K562 (cell line): ENCODE results near the gene PROK1. TPM values are rescaled to one million over a fixed set of nuclear protein-coding genes. Genes with fewer than 3 reads are reported as not detected.

Experiments used
- CBFA2T3 ChIP-seq: fragments of 450-650 bp; IDR thresholded peaks from 2 replicates; pipeline ENCODE4 v1.6.1; 2017
- COPS2 ChIP-seq: fragments of 450-650 bp; conservative IDR thresholded peaks from 2 replicates; pipeline ENCODE4 v1.6.1; 2016; ENCODE audit warnings: mild to moderate bottlenecking, moderate library complexity
- HSF4 ChIP-seq: fragments of 250-450 bp; sonication (Bioruptor Pico); IDR thresholded peaks from 2 replicates; pipeline ENCODE4 v2.1.2; 2022; ENCODE audit warnings: mild to moderate bottlenecking, moderate library complexity, borderline replicate concordance
- NCOA2 ChIP-seq, 2 experiments: fragments of 450-650 bp; IDR thresholded peaks; 2 replicates each; pipeline ENCODE4 v1.6.1; 2018; ENCODE audit warnings: mild to moderate bottlenecking in 2 of 2, moderate library complexity in 1 of 2; ENCODE audit not compliant: partially characterized antibody in 2 of 2
- NFE2L1 ChIP-seq: fragments of 450-650 bp; IDR thresholded peaks from 2 replicates; pipeline ENCODE4 v1.6.1; 2016; ENCODE audit warnings: missing genetic modification characterization, low read depth, mild to moderate bottlenecking, missing compliant biosample characterization, moderate library complexity, borderline replicate concordance
- PRDM10 ChIP-seq: fragments of 450-650 bp; IDR thresholded peaks from 2 replicates; pipeline ENCODE4 v1.6.1; 2018; ENCODE audit not compliant: partially characterized antibody
- TEAD4 ChIP-seq, 2 experiments: sonication (generic) in 1 of 2; formaldehyde crosslinking in 1 of 2; IDR thresholded peaks; 2 replicates each; pipeline versions ENCODE4 v1.6.1 to v1.8.0; 2012 to 2022; ENCODE audit warnings: borderline replicate concordance in 1 of 2, inconsistent platforms in 1 of 2, low read length in 1 of 2, mild to moderate bottlenecking in 1 of 2, missing genetic modification reagents in 1 of 2
- TGIF2 ChIP-seq: sonication (generic); formaldehyde crosslinking; IDR thresholded peaks from 2 replicates; pipeline ENCODE4 v1.8.1; 2022; ENCODE audit warnings: mild to moderate bottlenecking, missing genetic modification reagents, moderate library complexity
- ZNF146 ChIP-seq: IDR thresholded peaks from one replicate; pipeline ENCODE4 v1.6.1; 2018; ENCODE audit warnings: missing compliant biosample characterization; ENCODE audit not compliant: unreplicated experiment
- ZNF589 ChIP-seq: fragments of 200-800 bp; sonication (Bioruptor generic); IDR thresholded peaks from 2 replicates; pipeline ENCODE4 v1.6.1; 2016; ENCODE audit warnings: low read depth, missing genetic modification characterization, missing compliant biosample characterization
- polyA plus RNA-seq, 8 experiments: library from polyadenylated mRNA; depleted of rRNA in 4 of 8; stranded (reverse) in 5 of 8; unstranded in 3 of 8; fragments of >200 nt; fragmentation: Nextera tagmentation in 2 of 8; fragmentation: Illumina TruSeq in 1 of 8; extraction: Ambion mirVana in 2 of 8; extraction: Trizol in 1 of 8; gene quantifications; 2 replicates each; pipeline versions ENCODE4 v1.2.1 to v1.2.3, GENCODE V29; 2011 to 2014; ENCODE audit warnings: inconsistent platforms in 1 of 8, missing spikeins in 1 of 8
- total RNA-seq, 7 experiments: library from RNA; depleted of rRNA in 6 of 7; stranded (reverse); fragments of >200 nt in 6 of 7; fragmentation: Illumina TruSeq in 2 of 7; extraction: Trizol in 2 of 7; gene quantifications; 2 replicates each; pipeline versions ENCODE4 v1.2.1 to v1.2.3, GENCODE V29; 2011 to 2021; ENCODE audit warnings: low replicate concordance in 1 of 7
- TF ChIP-seq, protein P1 (sequence below): fragments of 450-650 bp; formaldehyde crosslinking; IDR thresholded peaks from 2 replicates; pipeline ENCODE4 v1.4.0; 2020; ENCODE audit warnings: mild to moderate bottlenecking, moderate library complexity
- TF ChIP-seq, protein P2 (sequence below): fragments of 250-450 bp; sonication (Bioruptor Pico); IDR thresholded peaks from 2 replicates; pipeline ENCODE4 v1.9.0; 2021; ENCODE audit warnings: mild to moderate bottlenecking, inconsistent platforms

The PROK1 gene
- total and polyA plus RNA-seq, 9 of the 15 experiments (the other 6 are each of a cell fraction or from before 2014, with no cell fraction given): 0.15 TPM; not detected in 8

GRCh38 chr1:110495926-110496600 lies 45.1 kb downstream of the PROK1 start (continued):
- TF ChIP-seq TEAD4 (IDR thresholded peaks at IDR 0.05; ENCODE audit: low read length) (0 out of 2 replicates have a peak, but pooled peaks have one; percentile 22), TEAD4 (CRISPR knock-in tag; IDR thresholded peaks at IDR 0.05; ENCODE audit: borderline replicate concordance) (no peak), NCOA2 (IDR thresholded peaks at IDR 0.05; ENCODE audit: partially characterized antibody in 2 of 2) (peak in 1 of 2 experiments; percentile 65), NFE2L1 (tag) (no peak), ZNF146 (CRISPR knock-in tag) (no peak), HSF4 (CRISPR knock-in tag) (no peak), PRDM10 (peak; percentile 62), ZNF589 (CRISPR knock-in tag) (no peak), CBFA2T3 (no peak), TGIF2 (no peak), COPS2 (no peak)
- TF ChIP-seq, protein P1, sequence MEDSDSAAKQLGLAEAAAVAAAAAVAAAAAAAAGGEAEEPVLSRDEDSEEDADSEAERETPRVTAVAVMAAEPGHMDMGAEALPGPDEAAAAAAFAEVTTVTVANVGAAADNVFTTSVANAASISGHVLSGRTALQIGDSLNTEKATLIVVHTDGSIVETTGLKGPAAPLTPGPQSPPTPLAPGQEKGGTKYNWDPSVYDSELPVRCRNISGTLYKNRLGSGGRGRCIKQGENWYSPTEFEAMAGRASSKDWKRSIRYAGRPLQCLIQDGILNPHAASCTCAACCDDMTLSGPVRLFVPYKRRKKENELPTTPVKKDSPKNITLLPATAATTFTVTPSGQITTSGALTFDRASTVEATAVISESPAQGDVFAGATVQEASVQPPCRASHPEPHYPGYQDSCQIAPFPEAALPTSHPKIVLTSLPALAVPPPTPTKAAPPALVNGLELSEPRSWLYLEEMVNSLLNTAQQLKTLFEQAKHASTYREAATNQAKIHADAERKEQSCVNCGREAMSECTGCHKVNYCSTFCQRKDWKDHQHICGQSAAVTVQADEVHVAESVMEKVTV (CRISPR knock-in tag): peak; percentile 94
- TF ChIP-seq, protein P2, sequence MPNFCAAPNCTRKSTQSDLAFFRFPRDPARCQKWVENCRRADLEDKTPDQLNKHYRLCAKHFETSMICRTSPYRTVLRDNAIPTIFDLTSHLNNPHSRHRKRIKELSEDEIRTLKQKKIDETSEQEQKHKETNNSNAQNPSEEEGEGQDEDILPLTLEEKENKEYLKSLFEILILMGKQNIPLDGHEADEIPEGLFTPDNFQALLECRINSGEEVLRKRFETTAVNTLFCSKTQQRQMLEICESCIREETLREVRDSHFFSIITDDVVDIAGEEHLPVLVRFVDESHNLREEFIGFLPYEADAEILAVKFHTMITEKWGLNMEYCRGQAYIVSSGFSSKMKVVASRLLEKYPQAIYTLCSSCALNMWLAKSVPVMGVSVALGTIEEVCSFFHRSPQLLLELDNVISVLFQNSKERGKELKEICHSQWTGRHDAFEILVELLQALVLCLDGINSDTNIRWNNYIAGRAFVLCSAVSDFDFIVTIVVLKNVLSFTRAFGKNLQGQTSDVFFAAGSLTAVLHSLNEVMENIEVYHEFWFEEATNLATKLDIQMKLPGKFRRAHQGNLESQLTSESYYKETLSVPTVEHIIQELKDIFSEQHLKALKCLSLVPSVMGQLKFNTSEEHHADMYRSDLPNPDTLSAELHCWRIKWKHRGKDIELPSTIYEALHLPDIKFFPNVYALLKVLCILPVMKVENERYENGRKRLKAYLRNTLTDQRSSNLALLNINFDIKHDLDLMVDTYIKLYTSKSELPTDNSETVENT (CRISPR knock-in tag): no peak
